ENCODE data around the gene DCC.
A peak's percentile ranks its signal among the peaks of the same experiment; 100 is the strongest.

DCC gene

DNA sequence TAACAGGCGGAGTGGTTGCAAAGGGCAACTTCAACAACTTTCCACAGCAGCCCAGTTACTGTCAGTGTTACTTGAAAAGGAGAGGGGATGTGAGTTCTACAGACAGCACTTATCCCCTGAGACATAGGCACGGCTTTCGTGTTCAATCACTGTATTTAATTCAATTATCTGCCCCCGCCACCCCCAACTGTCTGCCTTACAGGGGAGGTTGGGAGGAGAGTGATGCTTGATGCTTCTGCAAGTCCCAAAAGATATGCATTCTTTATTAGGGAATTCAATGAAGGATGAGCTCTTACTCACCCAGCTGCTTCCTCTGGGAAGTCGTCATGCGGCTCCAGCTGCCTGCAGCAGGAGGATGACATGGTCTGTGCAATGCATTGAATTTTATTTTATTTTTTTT is 639.9 kb downstream of the DCC start:
- no peaks in the 10 kb centered on the region for H3K79me2 ChIP-seq (ENCODE audit: low read length)
- no peaks in the 10 kb centered on the region for H3F3A ChIP-seq (ENCODE audit: insufficient read depth, low read length)
- DNase-seq, result no peak
- no peaks in the 10 kb centered on the region for H3K36me3 ChIP-seq (replicated peaks; ENCODE audit: insufficient read depth, low read length)
- no peak overlapping the region for H2AFZ ChIP-seq (ENCODE audit: low read length)
- TF ChIP-seq, protein P1, sequence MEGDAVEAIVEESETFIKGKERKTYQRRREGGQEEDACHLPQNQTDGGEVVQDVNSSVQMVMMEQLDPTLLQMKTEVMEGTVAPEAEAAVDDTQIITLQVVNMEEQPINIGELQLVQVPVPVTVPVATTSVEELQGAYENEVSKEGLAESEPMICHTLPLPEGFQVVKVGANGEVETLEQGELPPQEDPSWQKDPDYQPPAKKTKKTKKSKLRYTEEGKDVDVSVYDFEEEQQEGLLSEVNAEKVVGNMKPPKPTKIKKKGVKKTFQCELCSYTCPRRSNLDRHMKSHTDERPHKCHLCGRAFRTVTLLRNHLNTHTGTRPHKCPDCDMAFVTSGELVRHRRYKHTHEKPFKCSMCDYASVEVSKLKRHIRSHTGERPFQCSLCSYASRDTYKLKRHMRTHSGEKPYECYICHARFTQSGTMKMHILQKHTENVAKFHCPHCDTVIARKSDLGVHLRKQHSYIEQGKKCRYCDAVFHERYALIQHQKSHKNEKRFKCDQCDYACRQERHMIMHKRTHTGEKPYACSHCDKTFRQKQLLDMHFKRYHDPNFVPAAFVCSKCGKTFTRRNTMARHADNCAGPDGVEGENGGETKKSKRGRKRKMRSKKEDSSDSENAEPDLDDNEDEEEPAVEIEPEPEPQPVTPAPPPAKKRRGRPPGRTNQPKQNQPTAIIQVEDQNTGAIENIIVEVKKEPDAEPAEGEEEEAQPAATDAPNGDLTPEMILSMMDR (IDR thresholded peaks at IDR 0.05; ENCODE audit: low read length), result no peak
- no peak for TF ChIP-seq EZH2phosphoT487 (IDR thresholded peaks at IDR 0.05; ENCODE audit: low read length)
- TF ChIP-seq EZH2 (optimal IDR thresholded peaks at IDR 0.05; ENCODE audit: low read depth, low read length), result no peak
- no peaks in the 10 kb centered on the region for H3K4me1 ChIP-seq (ENCODE audit: low read length)
- no peak overlapping the region for H3K27ac ChIP-seq (ENCODE audit: low read length)
- H3K27me3 ChIP-seq (replicated peaks; ENCODE audit: insufficient read depth, low read length), result no peaks in the 10 kb centered on the region
- no peak overlapping the region for H3K9ac ChIP-seq (ENCODE audit: low read length)
- H3K9me3 ChIP-seq (replicated peaks; ENCODE audit: insufficient read depth, low read length), result no peaks in the 10 kb centered on the region
- H3K4me3 ChIP-seq (ENCODE audit: low read length), result no peak overlapping the region
- no peaks in the 10 kb centered on the region for H3K9me2 ChIP-seq (replicated peaks; ENCODE audit: insufficient read depth, low read length)
- no peak overlapping the region for H3K4me2 ChIP-seq (ENCODE audit: low read depth, low read length)
- no peaks in the 10 kb centered on the region for H4K20me1 ChIP-seq (ENCODE audit: insufficient read depth, low read length)

- Histone ChIP-seq H2AFZ (ENCODE audit: low read length) (no peak overlapping the region), H3K9ac (ENCODE audit: low read length) (no peak overlapping the region), H3K79me2 (ENCODE audit: low read length) (no peaks in the 10 kb centered on the region), H3K4me1 (ENCODE audit: low read length) (no peaks in the 10 kb centered on the region), H3K4me2 (ENCODE audit: low read depth, low read length) (no peak overlapping the region), H3K27ac (ENCODE audit: low read length) (no peak overlapping the region), H3K27me3 (replicated peaks; ENCODE audit: insufficient read depth, low read length) (no peaks in the 10 kb centered on the region), H3K9me2 (replicated peaks; ENCODE audit: insufficient read depth, low read length) (no peaks in the 10 kb centered on the region), H3K36me3 (replicated peaks; ENCODE audit: insufficient read depth, low read length) (no peaks in the 10 kb centered on the region), H3K9me3 (replicated peaks; ENCODE audit: insufficient read depth, low read length) (no peaks in the 10 kb centered on the region), H3K4me3 (ENCODE audit: low read length) (no peak overlapping the region), H3F3A (ENCODE audit: insufficient read depth, low read length) (no peaks in the 10 kb centered on the region), H4K20me1 (ENCODE audit: insufficient read depth, low read length) (no peaks in the 10 kb centered on the region)
- DNase-seq, result no peak
- TF ChIP-seq EZH2phosphoT487 (IDR thresholded peaks at IDR 0.05; ENCODE audit: low read length) (no peak), EZH2 (optimal IDR thresholded peaks at IDR 0.05; ENCODE audit: low read depth, low read length) (no peak)
- TF ChIP-seq, protein P1 (IDR thresholded peaks at IDR 0.05; ENCODE audit: low read length), result no peak
These were observed 651.2 kb downstream of the DCC start for GRCh38 chr18:52991246-52991645.

DNA sequence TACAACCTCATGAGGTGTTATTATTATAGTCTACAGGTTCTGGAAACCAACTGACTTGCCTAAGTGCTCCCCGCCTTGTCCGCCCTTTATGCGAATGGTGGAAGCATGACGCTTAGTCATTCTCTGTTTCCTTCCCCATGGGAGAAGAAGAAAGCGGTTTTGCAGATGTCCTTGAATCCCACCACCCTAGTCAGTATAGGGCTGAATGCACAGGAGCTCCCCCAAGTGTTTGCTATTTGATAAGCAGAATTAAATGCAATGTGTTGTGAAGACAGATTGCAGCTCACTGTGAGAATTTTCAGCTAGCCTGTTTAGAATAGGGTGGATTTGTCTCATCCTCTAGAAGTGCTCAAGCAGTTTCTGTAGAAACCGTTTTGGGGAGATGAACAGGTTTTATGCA is 652.0 kb downstream of the DCC start:
- Histone ChIP-seq H4K20me1 (ENCODE audit: insufficient read depth, low read length) (no peaks in the 10 kb centered on the region), H3K9me3 (replicated peaks; ENCODE audit: insufficient read depth, low read length) (no peaks in the 10 kb centered on the region), H3K4me1 (ENCODE audit: low read length) (no peaks in the 10 kb centered on the region), H3K9ac (ENCODE audit: low read length) (no peak overlapping the region), H3K36me3 (replicated peaks; ENCODE audit: insufficient read depth, low read length) (no peaks in the 10 kb centered on the region), H3K9me2 (replicated peaks; ENCODE audit: insufficient read depth, low read length) (no peaks in the 10 kb centered on the region), H3K27me3 (replicated peaks; ENCODE audit: insufficient read depth, low read length) (no peaks in the 10 kb centered on the region), H3F3A (ENCODE audit: insufficient read depth, low read length) (no peaks in the 10 kb centered on the region), H3K4me2 (ENCODE audit: low read depth, low read length) (no peak overlapping the region), H3K4me3 (ENCODE audit: low read length) (no peak overlapping the region), H3K79me2 (ENCODE audit: low read length) (no peaks in the 10 kb centered on the region), H2AFZ (ENCODE audit: low read length) (no peak overlapping the region), H3K27ac (ENCODE audit: low read length) (no peak overlapping the region)
- TF ChIP-seq EZH2phosphoT487 (IDR thresholded peaks at IDR 0.05; ENCODE audit: low read length) (no peak), EZH2 (optimal IDR thresholded peaks at IDR 0.05; ENCODE audit: low read depth, low read length) (no peak)
- TF ChIP-seq, protein P1 (IDR thresholded peaks at IDR 0.05; ENCODE audit: low read length), result peak; percentile 22; the same call in 1 of the 2 replicates
- no peak for DNase-seq

Measured in MM.1S (cell line).